ENCODE measurements around the gene ABCF3. TPM values are rescaled to one million over a fixed set of nuclear protein-coding genes. Genes with fewer than 3 reads are reported as not detected.

ABCF3 gene
- total RNA-seq, 4 donors from 2014 or later = 94.7 to 136 (median 125) TPM

- H3K4me1 ChIP-seq = peaks cover 0 to 21% (median 14%) of the 10 kb centered on the region in 4 donors
- H3K4me3 ChIP-seq = no peak overlapping the region
- H3K27ac ChIP-seq = peak overlapping the region in 3 of 4 donors; percentile 68 to 78 (median 71)
- no peak for DNase-seq
- H3K9me3 ChIP-seq = no peaks in the 10 kb centered on the region
- H3K36me3 ChIP-seq = peaks cover 0 to 71% (median 4%) of the 10 kb centered on the region in 3 donors
- TF ChIP-seq POLR2A (IDR thresholded peaks at IDR 0.05) = no peak
- TF ChIP-seq, protein P1, sequence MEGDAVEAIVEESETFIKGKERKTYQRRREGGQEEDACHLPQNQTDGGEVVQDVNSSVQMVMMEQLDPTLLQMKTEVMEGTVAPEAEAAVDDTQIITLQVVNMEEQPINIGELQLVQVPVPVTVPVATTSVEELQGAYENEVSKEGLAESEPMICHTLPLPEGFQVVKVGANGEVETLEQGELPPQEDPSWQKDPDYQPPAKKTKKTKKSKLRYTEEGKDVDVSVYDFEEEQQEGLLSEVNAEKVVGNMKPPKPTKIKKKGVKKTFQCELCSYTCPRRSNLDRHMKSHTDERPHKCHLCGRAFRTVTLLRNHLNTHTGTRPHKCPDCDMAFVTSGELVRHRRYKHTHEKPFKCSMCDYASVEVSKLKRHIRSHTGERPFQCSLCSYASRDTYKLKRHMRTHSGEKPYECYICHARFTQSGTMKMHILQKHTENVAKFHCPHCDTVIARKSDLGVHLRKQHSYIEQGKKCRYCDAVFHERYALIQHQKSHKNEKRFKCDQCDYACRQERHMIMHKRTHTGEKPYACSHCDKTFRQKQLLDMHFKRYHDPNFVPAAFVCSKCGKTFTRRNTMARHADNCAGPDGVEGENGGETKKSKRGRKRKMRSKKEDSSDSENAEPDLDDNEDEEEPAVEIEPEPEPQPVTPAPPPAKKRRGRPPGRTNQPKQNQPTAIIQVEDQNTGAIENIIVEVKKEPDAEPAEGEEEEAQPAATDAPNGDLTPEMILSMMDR (IDR thresholded peaks at IDR 0.05) = no peak
- no peaks in the 10 kb centered on the region for H3K27me3 ChIP-seq
Measured at GRCh38 chr3:184184546-184185230, 1.3 kb upstream of the ABCF3 start.

GRCh38 chr3:184185461-184186183, 377 bp upstream of the ABCF3 start:
- TF ChIP-seq, protein P1 (IDR thresholded peaks at IDR 0.05) = no peak
- TF ChIP-seq POLR2A (IDR thresholded peaks at IDR 0.05) = no peak
- peaks cover 0 to 71% (median 4%) of the 10 kb centered on the region in 3 donors for H3K36me3 ChIP-seq
- no peaks in the 10 kb centered on the region for H3K27me3 ChIP-seq
- peak overlapping the region; percentile 74 to 89 (median 82) for H3K27ac ChIP-seq
- peak; percentile 99 to 100 (median 100) for DNase-seq
- no peaks in the 10 kb centered on the region for H3K9me3 ChIP-seq
- peak overlapping the region; percentile 64 to 88 (median 81) for H3K4me3 ChIP-seq
- peaks cover 0 to 21% (median 14%) of the 10 kb centered on the region in 4 donors for H3K4me1 ChIP-seq

DNA sequence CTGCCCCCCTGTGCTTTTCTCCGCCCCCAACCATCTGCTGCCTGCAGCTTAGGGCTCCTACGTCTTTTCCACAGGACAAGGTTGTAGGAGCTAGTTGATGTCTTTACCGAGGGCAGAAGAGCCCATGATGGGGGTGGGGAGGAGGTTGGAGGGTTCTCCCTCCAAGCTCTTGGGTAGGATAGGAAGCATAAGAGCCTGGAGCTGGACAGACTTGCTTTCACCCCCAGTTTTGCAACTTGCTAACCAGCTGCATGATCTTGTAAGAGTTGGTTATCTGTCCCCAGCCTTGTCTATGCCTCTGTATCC, 856 bp downstream of the ABCF3 start:
- peaks cover 0 to 21% (median 14%) of the 10 kb centered on the region in 4 donors for H3K4me1 ChIP-seq
- TF ChIP-seq, protein P1 (IDR thresholded peaks at IDR 0.05) = no peak
- TF ChIP-seq POLR2A (IDR thresholded peaks at IDR 0.05) = no peak
- H3K27ac ChIP-seq = peak overlapping the region; percentile 74 to 89 (median 82)
- H3K36me3 ChIP-seq = peaks cover 0 to 71% (median 4%) of the 10 kb centered on the region in 3 donors
- no peaks in the 10 kb centered on the region for H3K9me3 ChIP-seq
- H3K27me3 ChIP-seq = no peaks in the 10 kb centered on the region
- no peak for DNase-seq
- H3K4me3 ChIP-seq = peak overlapping the region; percentile 64 to 88 (median 81)

GRCh38 chr3:184188080-184188479, 2.1 kb downstream of the ABCF3 start:
- H3K27me3 ChIP-seq = no peaks in the 10 kb centered on the region
- H3K4me1 ChIP-seq = peaks cover 0 to 21% (median 14%) of the 10 kb centered on the region in 4 donors
- H3K27ac ChIP-seq = no peak overlapping the region
- no peak overlapping the region for H3K4me3 ChIP-seq
- no peaks in the 10 kb centered on the region for H3K9me3 ChIP-seq
- peaks cover 0 to 71% (median 0%) of the 10 kb centered on the region in 3 donors for H3K36me3 ChIP-seq
- TF ChIP-seq POLR2A (IDR thresholded peaks at IDR 0.05) = no peak
- TF ChIP-seq, protein P1 (IDR thresholded peaks at IDR 0.05) = no peak
- DNase-seq = no peak

DNA sequence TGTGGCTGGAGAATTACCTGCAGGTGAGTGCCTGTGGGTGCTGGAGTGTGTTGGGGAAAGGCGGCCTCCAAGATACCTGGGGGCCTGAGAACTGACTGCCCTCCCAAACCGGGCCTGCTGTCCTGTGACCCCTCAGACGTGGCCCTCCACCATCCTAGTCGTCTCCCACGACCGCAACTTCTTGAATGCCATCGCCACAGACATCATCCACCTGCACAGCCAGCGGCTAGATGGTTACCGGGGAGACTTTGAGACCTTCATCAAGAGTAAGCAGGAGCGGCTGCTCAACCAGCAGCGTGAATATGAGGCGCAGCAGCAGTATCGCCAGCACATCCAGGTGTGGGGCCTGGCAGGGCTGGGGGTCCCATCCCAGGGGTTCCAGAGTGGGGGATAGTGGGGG, 3.4 kb downstream of the ABCF3 start:
- Histone ChIP-seq H3K9me3 (no peaks in the 10 kb centered on the region), H3K4me3 (no peak overlapping the region), H3K27me3 (no peaks in the 10 kb centered on the region), H3K4me1 (peaks cover 0 to 21% (median 14%) of the 10 kb centered on the region in 4 donors), H3K36me3 (peaks cover 0 to 71% (median 0%) of the 10 kb centered on the region in 3 donors), H3K27ac (no peak overlapping the region)
- TF ChIP-seq POLR2A (IDR thresholded peaks at IDR 0.05) = no peak
- no peak for DNase-seq

DNA sequence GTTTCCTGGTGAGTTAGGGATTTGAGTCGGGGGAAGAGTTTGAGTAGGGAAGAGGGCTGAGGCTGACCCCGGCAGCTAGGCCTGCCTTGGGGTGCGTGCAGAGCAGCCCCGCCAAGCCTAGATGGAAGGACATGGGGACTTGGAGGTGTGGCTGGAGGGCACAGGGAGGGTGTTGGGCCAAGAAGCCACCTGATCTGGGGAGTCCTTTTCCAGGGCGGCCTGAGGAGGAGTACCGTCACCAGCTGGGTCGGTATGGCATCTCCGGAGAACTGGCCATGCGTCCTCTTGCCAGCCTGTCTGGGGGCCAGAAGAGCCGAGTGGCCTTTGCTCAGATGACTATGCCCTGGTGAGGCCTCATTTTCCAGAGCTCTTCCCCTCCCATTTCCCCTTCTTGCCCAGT, 6.9 kb downstream of the ABCF3 start:
- peaks cover 0 to 3% (median 0%) of the 10 kb centered on the region in 4 donors for H3K4me1 ChIP-seq
- H3K4me3 ChIP-seq = no peak overlapping the region
- no peaks in the 10 kb centered on the region for H3K27me3 ChIP-seq
- TF ChIP-seq, protein P1 (IDR thresholded peaks at IDR 0.05) = no peak
- TF ChIP-seq POLR2A (IDR thresholded peaks at IDR 0.05) = no peak
- peaks cover 0 to 86% (median 0%) of the 10 kb centered on the region in 3 donors for H3K36me3 ChIP-seq
- H3K9me3 ChIP-seq = no peaks in the 10 kb centered on the region
- H3K27ac ChIP-seq = no peak overlapping the region
- DNase-seq = no peak
